Neural cell (in vitro differentiated cells): ENCODE data around the gene AGAP2.

Source experiments
- CTCF ChIP-seq: fragments of 450-650 bp; IDR thresholded peaks from 2 replicates; pipeline ENCODE4 v1.5.1; 2014; ENCODE audit warnings: antibody characterized with exemption, mild to moderate bottlenecking, moderate library complexity; ENCODE audit not compliant: poor library complexity, severe bottlenecking
- EZH2 ChIP-seq: fragments of 200-600, 300-800 bp; shearing (Covaris generic), sonication (generic); IDR thresholded peaks from 2 replicates; pipeline ENCODE4 v1.6.1; 2014; ENCODE audit warnings: antibody characterized with exemption, low read length, borderline replicate concordance, mild to moderate bottlenecking; ENCODE audit not compliant: insufficient read depth, poor library complexity, severe bottlenecking
- POLR2AphosphoS5 ChIP-seq: IDR thresholded peaks from 2 replicates; pipeline ENCODE4 v1.6.1; 2012

GRCh38 chr12:57767305-57767698, 28.8 kb upstream of the AGAP2 start:
- TF ChIP-seq CTCF (no peak), EZH2 (no peak), POLR2AphosphoS5 (no peak)
